NCI-H2227 treated with DMSO at 0.1 percent for 48 hours (cell line): ENCODE results near the gene ABL1.

Experiments used
- DNase-seq: peaks from one replicate; lab custom pipeline; 2025; lab: John Stamatoyannopoulos, UW

ABL1 gene

DNA sequence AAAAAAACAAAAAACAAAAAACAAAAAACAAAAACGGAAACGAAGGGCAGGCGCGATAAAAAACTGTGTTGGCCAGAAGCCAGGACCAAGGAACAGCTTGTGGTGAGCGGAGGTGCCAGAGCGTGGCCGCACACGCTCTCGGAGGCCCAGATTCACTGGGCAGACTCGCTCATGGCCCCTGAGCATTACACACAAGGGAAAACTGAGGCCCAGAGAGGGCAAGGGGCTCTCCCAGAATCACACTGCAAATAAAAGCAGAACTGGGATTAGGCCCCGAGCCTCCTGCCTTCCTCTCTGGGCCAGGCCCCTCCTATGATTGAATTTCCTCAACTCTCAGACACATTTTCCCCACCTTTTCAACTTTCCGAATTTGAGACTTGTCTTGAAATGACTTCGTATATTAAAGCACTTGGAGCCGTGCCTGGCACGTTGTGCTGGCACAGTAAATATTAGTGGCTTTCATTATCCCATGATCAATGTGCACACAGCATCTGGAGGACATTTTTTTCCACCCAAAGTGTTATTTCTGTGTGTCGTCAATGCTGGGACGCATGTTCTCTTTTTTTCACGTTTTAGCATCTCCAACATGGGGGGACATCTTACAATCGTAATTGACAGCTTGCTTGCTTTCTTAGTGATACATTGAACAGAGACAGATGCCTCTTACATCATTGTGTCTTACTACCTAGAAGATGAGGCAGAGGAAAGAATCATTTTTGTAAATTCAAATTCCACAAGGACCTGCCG lies 96.6 kb downstream of the ABL1 start:
- no peak for DNase-seq

DNA sequence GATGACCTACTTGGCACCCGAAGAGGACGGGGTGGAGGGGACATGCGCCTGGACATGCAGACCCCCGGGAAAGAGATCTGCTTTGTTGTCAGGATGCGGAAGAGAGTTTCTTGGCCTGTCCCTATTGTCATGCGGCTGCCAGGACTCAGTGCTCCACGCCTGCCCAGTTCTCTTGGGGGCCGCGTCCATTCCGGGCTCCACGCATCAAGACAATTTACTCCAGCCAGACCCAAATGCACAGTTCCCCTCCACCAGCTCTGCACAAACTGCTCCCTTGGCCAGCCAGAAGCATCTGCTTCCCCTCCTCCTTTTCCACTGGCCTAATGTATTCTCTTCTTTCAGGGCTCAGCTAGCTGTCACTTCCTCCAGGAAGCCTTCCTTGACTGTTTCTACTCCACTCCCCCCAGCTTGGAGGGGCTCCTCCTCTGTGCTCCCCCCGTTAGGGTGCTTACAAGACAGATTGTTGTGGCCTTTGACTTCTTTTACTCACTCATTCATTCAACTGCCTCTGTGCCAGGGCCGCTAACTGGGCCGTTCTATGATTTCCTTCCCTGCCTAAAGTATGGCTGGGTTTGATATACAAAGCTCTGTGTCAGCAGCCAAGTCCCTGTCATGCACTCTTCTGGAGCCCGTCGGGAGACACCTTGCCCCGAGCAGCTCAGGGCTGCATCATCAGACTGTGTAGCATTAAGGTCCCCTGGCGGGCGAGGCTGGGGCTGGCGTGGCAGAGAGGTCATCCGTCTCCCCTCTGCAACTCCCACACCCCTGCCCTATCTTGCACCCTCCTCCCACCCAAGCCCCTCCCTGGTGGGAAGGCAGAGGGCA lies 97.4 kb downstream of the ABL1 start:
- no peak for DNase-seq

DNA sequence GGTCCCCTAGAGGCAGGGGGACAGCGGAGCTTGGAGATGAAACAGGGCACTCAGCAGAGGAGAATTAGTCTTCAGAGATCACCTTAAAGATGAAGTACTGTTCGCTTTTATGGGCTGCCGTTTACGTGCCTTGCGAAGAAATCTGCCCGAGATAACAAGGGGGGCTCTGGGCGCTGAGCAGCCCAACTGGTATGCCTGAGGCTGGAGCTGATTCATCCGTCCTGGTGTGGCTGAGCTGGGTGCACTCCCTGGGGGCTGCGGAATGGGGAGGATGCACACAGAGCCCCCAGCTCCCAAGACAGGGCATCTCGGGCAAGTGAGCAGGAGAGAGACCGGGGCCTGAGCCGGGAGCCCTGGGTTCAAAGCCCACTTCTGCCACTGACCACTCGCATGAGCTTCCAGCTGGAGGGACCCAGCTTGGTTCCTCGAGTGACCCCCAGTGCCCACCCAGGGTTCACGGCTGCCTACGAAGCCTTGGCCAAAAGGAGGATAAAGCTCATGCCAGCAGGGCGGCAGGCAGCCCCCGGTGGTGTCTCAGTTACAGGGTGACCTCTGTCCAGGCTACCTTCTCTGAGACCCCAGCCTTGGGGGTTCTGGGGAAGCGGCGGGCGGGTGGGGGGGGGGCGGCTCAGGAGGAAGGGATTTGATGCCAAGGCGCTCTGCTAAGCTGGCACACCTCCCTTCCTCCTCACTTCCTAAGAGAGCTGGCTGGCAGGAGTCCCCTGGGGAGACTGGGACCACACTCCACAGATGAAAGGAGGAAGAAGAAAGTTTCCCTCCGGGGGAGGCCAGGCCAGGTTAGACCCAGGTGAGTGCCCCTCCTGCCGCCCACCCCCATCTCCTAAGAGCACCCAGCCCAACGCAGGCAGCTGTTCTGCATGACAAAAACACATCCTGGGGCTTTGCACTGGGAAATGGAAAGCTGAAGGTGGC lies 98.3 kb downstream of the ABL1 start:
- DNase-seq = no peak

DNA sequence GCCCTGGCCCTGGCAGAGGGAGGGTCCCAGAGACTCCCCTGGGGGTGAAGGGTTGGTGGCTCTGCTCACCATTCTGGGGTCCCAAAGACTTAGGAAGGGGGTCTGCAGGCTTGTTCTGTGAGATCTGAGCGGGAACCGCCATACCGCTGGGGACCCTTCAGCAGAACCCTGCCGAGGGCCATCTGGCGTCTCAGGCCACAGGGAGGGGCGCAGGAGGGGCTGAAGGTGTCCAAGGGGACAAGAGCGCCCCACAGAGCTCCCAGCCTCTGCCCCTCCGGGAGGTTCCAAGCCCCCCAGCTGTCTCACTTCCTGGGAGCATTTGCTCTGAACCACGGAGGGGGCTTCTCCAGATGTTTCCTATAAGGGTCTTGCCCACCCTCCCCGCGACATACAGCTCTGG lies 99.2 kb downstream of the ABL1 start:
- DNase-seq = no peak

DNA sequence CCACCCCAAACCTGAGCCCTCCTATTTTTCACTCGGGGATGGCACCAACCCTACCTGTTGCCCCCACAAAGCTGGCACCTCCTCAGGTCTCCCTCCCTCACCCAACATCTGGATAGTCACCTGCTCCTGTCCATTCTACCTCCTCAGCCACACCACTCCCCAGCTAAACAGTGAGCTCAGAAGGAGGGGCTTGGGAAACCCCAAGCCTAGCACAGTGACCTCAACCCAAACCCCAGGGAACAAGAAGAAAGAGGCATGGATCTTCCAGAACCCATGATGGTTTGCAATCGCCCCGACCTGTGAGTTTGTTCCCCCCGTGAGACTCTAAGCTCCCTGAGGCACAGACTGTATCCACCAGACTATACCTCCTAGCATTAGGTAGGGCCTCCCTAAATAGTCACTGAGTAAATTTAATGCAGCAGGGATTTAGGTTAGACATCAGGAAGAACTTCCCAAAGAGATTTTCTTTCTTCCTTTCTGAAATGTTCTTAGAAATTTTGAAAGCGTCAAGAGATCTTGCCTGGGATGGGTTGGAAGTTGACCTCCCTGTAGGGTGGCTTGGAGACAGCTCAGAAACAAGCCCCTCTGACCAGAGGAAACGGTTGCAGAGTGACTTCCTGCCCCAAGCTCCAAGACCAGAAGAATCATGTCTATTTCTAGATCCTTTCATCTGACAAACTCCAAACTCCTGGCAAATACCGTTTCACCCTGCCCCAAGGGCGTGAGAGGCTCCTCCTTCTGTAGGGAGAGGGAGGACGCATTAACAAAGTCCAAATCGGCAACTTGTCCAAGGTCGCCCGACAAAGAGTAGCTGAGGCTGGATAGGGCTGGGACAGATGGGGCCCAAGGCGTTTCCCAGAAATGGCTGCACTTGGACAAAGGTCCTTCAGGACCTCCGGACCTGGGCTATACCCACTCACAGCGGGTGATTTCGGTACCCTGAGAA lies 99.9 kb downstream of the ABL1 start:
- DNase-seq = no peak

DNA sequence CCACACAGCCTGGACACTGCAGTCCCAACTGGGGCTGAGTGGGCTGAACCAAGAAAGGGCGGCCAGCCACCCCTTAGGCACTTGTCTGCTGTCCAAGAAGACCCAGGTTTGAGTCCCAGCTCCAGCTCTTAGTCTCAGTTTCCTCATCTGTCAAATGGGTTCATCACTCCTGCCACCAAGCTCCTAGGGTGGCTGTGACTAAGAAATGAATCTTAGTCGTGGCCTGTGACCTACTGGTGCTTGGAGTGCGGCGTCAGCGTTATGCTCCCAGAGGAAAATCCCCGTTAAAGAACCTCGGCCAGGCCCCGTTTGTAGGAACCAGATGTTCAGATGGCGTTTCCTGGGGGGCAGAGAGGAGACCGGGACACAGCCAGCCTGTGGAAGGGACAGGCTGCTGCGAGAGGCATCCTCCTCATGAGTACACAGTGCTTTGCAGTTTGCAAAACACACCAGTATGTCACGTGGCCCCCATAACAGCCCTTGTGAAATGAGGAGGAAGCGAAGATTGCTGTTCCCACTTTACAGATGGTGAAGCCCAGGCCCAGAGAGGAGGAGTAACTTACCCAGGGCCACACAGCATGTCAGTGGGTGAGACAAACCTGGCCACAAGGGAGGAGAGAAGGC lies 100.7 kb downstream of the ABL1 start:
- no peak for DNase-seq

DNA sequence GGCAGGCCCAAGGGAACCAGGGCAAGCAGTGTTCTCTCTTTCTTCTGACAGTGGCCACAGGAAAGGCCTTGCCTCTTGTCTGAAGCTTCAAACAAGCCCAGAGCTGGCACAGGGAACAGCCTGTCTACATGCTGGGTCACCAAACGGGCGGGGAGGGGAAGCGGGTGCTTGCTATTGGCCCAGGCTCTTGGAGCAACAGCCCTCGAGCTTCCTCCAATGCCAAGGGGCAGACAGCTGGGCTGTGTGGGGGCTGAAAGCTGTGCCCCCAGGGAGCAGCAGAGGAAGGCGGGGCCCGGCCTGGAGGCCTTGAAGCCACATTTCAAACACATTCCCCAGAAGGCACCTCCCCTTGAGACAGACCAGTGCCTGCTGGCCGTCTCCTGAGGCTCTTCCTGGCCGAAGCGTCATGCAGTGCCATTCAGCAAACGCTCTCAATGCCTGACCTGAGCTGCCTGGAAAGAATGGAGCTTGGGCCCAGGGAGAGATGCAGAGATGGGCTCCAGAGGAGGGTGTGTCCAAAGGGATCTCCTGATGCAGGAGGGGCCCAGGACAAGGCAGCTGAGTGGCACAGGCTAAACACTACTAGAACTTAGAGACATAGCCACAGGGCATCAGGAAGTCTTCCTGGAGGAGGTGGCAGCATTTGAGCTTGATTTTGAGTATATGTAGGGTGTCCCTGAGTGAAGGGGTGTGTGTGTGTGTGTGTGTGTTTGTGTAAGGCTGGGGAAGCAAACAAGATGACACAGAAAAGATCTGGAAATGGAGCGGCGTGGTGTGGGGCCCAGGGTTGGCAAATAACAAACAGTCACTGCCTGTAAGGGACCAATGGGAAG lies 101.4 kb downstream of the ABL1 start:
- DNase-seq = no peak
